Upper lobe of left lung (tissue), 4 donors: Measurements from ENCODE around the gene NAV2.

Experiments
- EP300 ChIP-seq, 4 donors: sonication (generic); formaldehyde crosslinking; IDR thresholded peaks; one replicate each; pipeline ENCODE4 v1.5.1; 2017; ENCODE audit warnings: antibody characterized with exemption in 4 of 4, control low read depth in 2 of 4
- POLR2A ChIP-seq, 4 donors: fragments of 450-650 bp; IDR thresholded peaks; one replicate each; pipeline ENCODE4 v1.5.1; 2016 to 2017; ENCODE audit warnings: antibody characterized with exemption in 4 of 4, mild to moderate bottlenecking in 2 of 4
- POLR2AphosphoS5 ChIP-seq, 2 donors: sonication (generic); formaldehyde crosslinking; IDR thresholded peaks; one replicate each; pipeline ENCODE4 v1.5.1; 2017; ENCODE audit warnings: antibody characterized with exemption in 2 of 2
- TF ChIP-seq, protein P1 (sequence below), 6 experiments: fragments of 450-650 bp in 4 of 6; fragments of 200-600 bp in 2 of 6; sonication (generic) in 2 of 6; IDR thresholded peaks; one replicate each; pipeline ENCODE4 v1.5.1; 2016 to 2019; ENCODE audit warnings: antibody characterized with exemption in 6 of 6

DNA sequence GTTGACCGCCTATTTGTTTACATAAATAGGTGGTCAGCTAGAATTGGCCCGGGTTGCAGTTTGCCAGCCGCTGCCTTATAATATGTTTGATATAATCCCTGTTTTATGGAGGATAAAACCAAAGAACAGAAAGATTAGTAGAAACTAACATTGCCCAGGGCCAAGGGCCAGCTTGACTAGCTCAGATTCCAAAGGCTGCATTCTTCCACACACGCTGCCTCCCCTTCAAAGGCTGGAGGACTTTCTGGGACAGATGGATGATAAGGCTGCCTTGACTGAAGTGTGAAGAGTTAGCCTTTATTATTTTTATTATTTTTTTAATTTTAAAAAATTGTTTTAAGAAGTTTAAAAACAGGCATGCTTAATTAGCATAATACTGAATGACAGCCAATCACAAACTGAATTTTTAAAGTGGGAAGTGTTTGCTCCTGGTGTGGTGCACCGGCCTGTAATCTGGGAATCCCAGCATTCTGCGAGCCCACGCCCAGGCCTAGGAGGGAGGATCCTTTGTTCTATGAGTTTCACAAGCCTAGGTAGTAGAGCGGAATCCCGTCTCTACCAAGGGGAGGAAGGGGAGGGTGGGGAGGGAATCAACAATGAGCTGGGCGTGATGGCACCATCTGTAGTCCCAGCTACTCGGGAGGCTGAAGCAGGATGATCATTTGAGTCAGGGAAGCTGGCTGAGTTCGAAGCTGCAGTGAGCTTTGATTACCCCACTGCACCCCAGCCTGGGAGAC lies 114.9 kb downstream of the NAV2 start:
- TF ChIP-seq, protein P1, sequence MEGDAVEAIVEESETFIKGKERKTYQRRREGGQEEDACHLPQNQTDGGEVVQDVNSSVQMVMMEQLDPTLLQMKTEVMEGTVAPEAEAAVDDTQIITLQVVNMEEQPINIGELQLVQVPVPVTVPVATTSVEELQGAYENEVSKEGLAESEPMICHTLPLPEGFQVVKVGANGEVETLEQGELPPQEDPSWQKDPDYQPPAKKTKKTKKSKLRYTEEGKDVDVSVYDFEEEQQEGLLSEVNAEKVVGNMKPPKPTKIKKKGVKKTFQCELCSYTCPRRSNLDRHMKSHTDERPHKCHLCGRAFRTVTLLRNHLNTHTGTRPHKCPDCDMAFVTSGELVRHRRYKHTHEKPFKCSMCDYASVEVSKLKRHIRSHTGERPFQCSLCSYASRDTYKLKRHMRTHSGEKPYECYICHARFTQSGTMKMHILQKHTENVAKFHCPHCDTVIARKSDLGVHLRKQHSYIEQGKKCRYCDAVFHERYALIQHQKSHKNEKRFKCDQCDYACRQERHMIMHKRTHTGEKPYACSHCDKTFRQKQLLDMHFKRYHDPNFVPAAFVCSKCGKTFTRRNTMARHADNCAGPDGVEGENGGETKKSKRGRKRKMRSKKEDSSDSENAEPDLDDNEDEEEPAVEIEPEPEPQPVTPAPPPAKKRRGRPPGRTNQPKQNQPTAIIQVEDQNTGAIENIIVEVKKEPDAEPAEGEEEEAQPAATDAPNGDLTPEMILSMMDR (IDR thresholded peaks at IDR 0.05): no peak
- TF ChIP-seq POLR2AphosphoS5 (IDR thresholded peaks at IDR 0.05) (no peak), POLR2A (IDR thresholded peaks at IDR 0.05) (no peak), EP300 (IDR thresholded peaks at IDR 0.05) (no peak)
